HCT116 (cell line): ENCODE data around the gene KLHL2. TPM values are rescaled to one million over a fixed set of nuclear protein-coding genes. Genes with fewer than 3 reads are reported as not detected.

ENCODE experiments used
- ATAC-seq: fragments of 200-7000 bp; cut with Tn5 transposase; 2 replicates; pipeline ENCODE4 v1.9.1; 2020; ENCODE audit warnings: mild to moderate bottlenecking, moderate library complexity
- BruUV-seq: library from RNA; stranded (reverse); fragments of 400-500 nt; replicated peaks from 2 replicates; lab custom pipeline; 2021; lab: Mats Ljungman, UMichigan
- CTCF ChIA-PET: fragments of 300-600 bp; sonication (Branson Sonifier 250); formaldehyde crosslinking; loops from one replicate; lab custom pipeline; 2021; ENCODE audit warnings: antibody characterized with exemption; lab: Charles Lee
- POLR2A ChIA-PET: fragments of 300-600, 350-600 bp; sonication (Branson Sonifier 250); formaldehyde crosslinking; loops from one replicate; lab custom pipeline; 2021; ENCODE audit warnings: antibody characterized with exemption; lab: Charles Lee
- RAD21 ChIA-PET, 2 experiments: fragments of 300-600 bp; sonication (Branson Sonifier 250); formaldehyde crosslinking; loops; one replicate each; lab custom pipeline; 2023; ENCODE audit warnings: low total read pairs in 2 of 2; ENCODE audit not compliant: uncharacterized antibody in 2 of 2, unreplicated experiment in 2 of 2, low non-redundant PET in 1 of 2; lab: Charles Lee
- DNase-seq: peaks from one replicate; pipeline ENCODE4 v3.0.0-alpha.2; 2010; ENCODE audit warnings: low read depth, low spot score
- H2AFZ ChIP-seq: fragments of 200-600 bp; shearing (Covaris generic), sonication (generic); 2 replicates; pipeline ENCODE4 v1.6.1; 2017; ENCODE audit warnings: low read depth, mixed run types, mixed read lengths, antibody characterized with exemption, low read length; ENCODE audit not compliant: poor library complexity, severe bottlenecking
- H3K27ac ChIP-seq: 2 replicates; pipeline ENCODE4 v1.5.1; 2012; ENCODE audit warnings: low read depth, low read length
- H3K27me3 ChIP-seq: fragments of 200-600 bp; sonication (generic); 2 replicates; pipeline ENCODE4 v1.6.1; 2016; ENCODE audit warnings: mixed run types, low read length, mixed read lengths; ENCODE audit not compliant: insufficient read depth
- H3K36me3 ChIP-seq, 2 experiments: fragments of 200-500 bp in 1 of 2; fragments of 200-600 bp in 1 of 2; sonication (Bioruptor generic) in 1 of 2; sonication (generic) in 1 of 2; 2 replicates each; pipeline versions ENCODE4 v1.5.1 to v1.6.1; 2014 to 2016; ENCODE audit warnings: low read length in 2 of 2, inconsistent platforms in 1 of 2, mixed read lengths in 1 of 2, mixed run types in 1 of 2; ENCODE audit not compliant: insufficient read depth in 2 of 2, control insufficient read depth in 1 of 2
- H3K4me1 ChIP-seq, 2 experiments: fragments of 200-600 bp in 1 of 2; sonication (generic) in 1 of 2; 2 replicates each; pipeline versions ENCODE4 v1.5.1 to v1.6.1; 2012 to 2017; ENCODE audit warnings: low read length in 2 of 2, inconsistent platforms in 1 of 2, mild to moderate bottlenecking in 1 of 2, mixed read lengths in 1 of 2, mixed run types in 1 of 2, moderate library complexity in 1 of 2; ENCODE audit not compliant: insufficient read depth in 2 of 2, control insufficient read depth in 1 of 2
- H3K4me2 ChIP-seq: fragments of 200-600 bp; sonication (generic); 2 replicates; pipeline ENCODE4 v1.6.1; 2017; ENCODE audit warnings: mixed run types, low read length, mixed read lengths
- H3K4me3 ChIP-seq, 2 experiments: fragments of 200-600 bp in 1 of 2; sonication (generic) in 1 of 2; replicated peaks in 1 of 2; 2 replicates each; pipeline ENCODE4 v1.5.1; 2011 to 2016; ENCODE audit warnings: low read length in 2 of 2, control low read depth in 1 of 2, low read depth in 1 of 2, mild to moderate bottlenecking in 1 of 2, mixed read lengths in 1 of 2, mixed run types in 1 of 2
- H3K79me2 ChIP-seq: fragments of 200-600 bp; sonication (generic); 2 replicates; pipeline ENCODE4 v1.6.1; 2017; ENCODE audit warnings: mild to moderate bottlenecking, mixed run types, low read length, moderate library complexity, mixed read lengths; ENCODE audit not compliant: insufficient read depth
- H3K9ac ChIP-seq: fragments of 200-600 bp; sonication (generic); 2 replicates; pipeline ENCODE4 v1.6.1; 2016; ENCODE audit warnings: low read length, mixed read lengths
- H3K9me2 ChIP-seq: fragments of 200-600 bp; sonication (generic), shearing (Covaris generic); 2 replicates; pipeline ENCODE4 v1.6.1; 2017; ENCODE audit warnings: mixed run types, mild to moderate bottlenecking, moderate library complexity; ENCODE audit not compliant: insufficient read depth
- H3K9me3 ChIP-seq, 2 experiments: fragments of 200-500 bp in 1 of 2; fragments of 200-600 bp in 1 of 2; sonication (Bioruptor generic) in 1 of 2; sonication (generic) in 1 of 2; 2 replicates each; pipeline ENCODE4 v1.6.1; 2014 to 2017; ENCODE audit warnings: low read length in 2 of 2, mixed read lengths in 2 of 2, inconsistent platforms in 1 of 2, low read depth in 1 of 2, mild to moderate bottlenecking in 1 of 2, mixed run types in 1 of 2, moderate library complexity in 1 of 2; ENCODE audit not compliant: control insufficient read depth in 1 of 2, insufficient read depth in 1 of 2
- H4K20me1 ChIP-seq: fragments of 200-600 bp; sonication (generic), shearing (Covaris generic); 2 replicates; pipeline ENCODE4 v1.6.1; 2017; ENCODE audit warnings: mixed run types, mild to moderate bottlenecking, moderate library complexity; ENCODE audit not compliant: insufficient read depth
- CTCF ChIP-seq, 3 experiments: fragments of 200-600 bp in 1 of 3; sonication (generic) in 1 of 3; IDR thresholded peaks in 2 of 3; conservative IDR thresholded peaks in 1 of 3; 2 replicates each; pipeline ENCODE4 v1.5.1; 2012 to 2017; ENCODE audit warnings: low read depth in 2 of 3, low read length in 2 of 3, antibody characterized with exemption in 1 of 3, borderline replicate concordance in 1 of 3, control low read depth in 1 of 3, mild to moderate bottlenecking in 1 of 3, mixed read lengths in 1 of 3, mixed run types in 1 of 3, moderate library complexity in 1 of 3; ENCODE audit not compliant: insufficient read depth in 1 of 3
- ELF1 ChIP-seq: IDR thresholded peaks from 2 replicates; pipeline ENCODE4 v1.6.1; 2012; ENCODE audit warnings: low read depth, borderline replicate concordance
- EZH2phosphoT487 ChIP-seq: fragments of 200-600 bp; IDR thresholded peaks from 2 replicates; pipeline ENCODE4 v1.6.1; 2018; ENCODE audit warnings: antibody characterized with exemption, borderline replicate concordance
- RAD21 ChIP-seq: IDR thresholded peaks from 2 replicates; pipeline ENCODE4 v1.6.1; 2012; ENCODE audit warnings: low read depth, mild to moderate bottlenecking
- REST ChIP-seq: IDR thresholded peaks from 2 replicates; pipeline ENCODE4 v1.6.1; 2012; ENCODE audit warnings: low read depth
- ZFX ChIP-seq: fragments of 450-650 bp; IDR thresholded peaks from 2 replicates; pipeline ENCODE4 v1.6.1; 2017
- ZNF274 ChIP-seq: fragments of 200-500 bp; sonication (Bioruptor generic); IDR thresholded peaks from 2 replicates; pipeline ENCODE4 v1.6.1; 2014; ENCODE audit warnings: mild to moderate bottlenecking, low read depth, low read length, inconsistent platforms
- intact Hi-C: fragments of 100-400 bp; cut with micrococcal nuclease; formaldehyde crosslinking; loops from 2 replicates; pipeline ENCODE4 v1.10.0; 2022
- total RNA-seq: library from RNA; stranded (reverse); gene quantifications from one replicate; pipeline ENCODE4 v1.2.1, GENCODE V29; 2021; ENCODE audit not compliant: unreplicated experiment

Gene KLHL2
- total RNA-seq, 1 experiment from 2014 or later, result 24.6 TPM

- TF ChIP-seq RAD21, result no peak
- no peak for TF ChIP-seq ELF1
- TF ChIP-seq CTCF (IDR thresholded peaks at IDR 0.05 in 2 of 3, conservative IDR thresholded peaks at IDR 0.05 in 1 of 3; ENCODE audit: borderline replicate concordance in 1 of 3, insufficient read depth in 1 of 3, low read depth in 2 of 3, low read length in 2 of 3), result no peak
- TF ChIP-seq REST, result no peak
- TF ChIP-seq EZH2phosphoT487, result no peak
- no peak for TF ChIP-seq ZFX
- no peak for TF ChIP-seq ZNF274
- Histone ChIP-seq H3K4me2 (no peak overlapping the region), H3K9ac (no peak overlapping the region), H3K79me2 (no peaks in the 10 kb centered on the region), H3K9me3 (no peaks in the 10 kb centered on the region), H4K20me1 (no peaks in the 10 kb centered on the region), H3K36me3 (no peaks in the 10 kb centered on the region), H3K27me3 (no peaks in the 10 kb centered on the region), H3K9me2 (no peaks in the 10 kb centered on the region), H3K27ac (no peak overlapping the region), H3K4me3 (no peak overlapping the region), H3K4me1 (no peaks in the 10 kb centered on the region), H2AFZ (no peak overlapping the region)
- intact Hi-C loops, result no loop called here
- DNase-seq (no peak), ATAC-seq (no peak)
- ChIA-PET CTCF (no interaction called here), POLR2A (no interaction called here), RAD21 (interaction anchor here in 1 of 2 experiments (0.6 kb wide), 1 partner anchor 11 kb away, joined by 3 read pairs; the partner anchor contains the start of gene CPE)
- no TSS peak for BruUV-seq
Measured at GRCh38 chr4:165368114-165368513, 160.8 kb downstream of the KLHL2 start.
